NCI-H2171 (cell line): ENCODE measurements around the gene SHB.

Experiments used
- DNase-seq: peaks from one replicate; lab custom pipeline; 2025; lab: John Stamatoyannopoulos, UW

Gene SHB

GRCh38 chr9:37988602-37989001 lies 80.4 kb downstream of the SHB start:
- DNase-seq: no peak

DNA sequence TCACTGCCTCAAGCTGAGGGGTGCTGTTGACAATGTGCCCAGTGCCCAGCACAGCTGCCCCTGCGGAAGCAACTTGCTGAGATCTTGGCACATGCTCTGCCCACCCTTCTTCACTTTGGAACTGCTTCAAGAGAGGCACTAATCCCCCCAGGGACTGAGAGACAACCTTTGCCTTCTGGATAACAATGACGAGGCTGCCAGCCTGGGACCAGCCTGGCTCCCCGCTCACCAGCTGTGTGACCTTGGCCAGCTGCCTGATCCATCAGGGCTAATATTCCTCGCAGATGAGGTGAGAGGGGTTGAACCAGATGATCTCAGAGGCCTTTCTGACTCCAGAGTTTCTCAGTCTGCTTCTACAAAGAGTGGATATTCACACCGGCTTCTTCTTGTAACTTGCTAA lies 81.0 kb downstream of the SHB start:
- DNase-seq: peak; percentile 60

- DNase-seq: no peak
Measured at GRCh38 chr9:37987467-37987981, 81.5 kb downstream of the SHB start.

DNA sequence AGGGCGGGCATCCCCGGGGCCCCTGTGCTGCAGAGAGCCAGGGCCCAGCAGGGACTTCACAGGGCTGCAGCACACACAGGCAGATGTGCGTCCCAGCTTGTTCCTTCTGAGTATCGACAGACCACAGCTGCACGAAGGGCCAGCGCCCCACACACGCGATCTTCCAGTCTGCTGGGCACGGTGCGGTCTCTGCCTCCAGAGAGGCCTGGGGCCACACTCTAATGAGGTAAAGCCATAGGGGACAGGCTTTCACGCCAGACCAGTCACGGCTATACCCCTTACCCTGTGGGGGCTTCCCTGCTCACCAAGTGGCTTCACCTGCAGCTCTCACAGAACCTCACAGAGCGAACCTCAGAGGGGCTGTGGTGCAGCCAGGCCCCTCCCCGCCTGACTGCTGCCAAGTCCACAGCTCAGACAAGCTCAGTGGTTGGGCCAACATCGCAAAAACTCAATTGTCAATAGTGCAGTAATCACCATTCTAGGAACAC lies 82.2 kb downstream of the SHB start:
- DNase-seq: no peak

DNA sequence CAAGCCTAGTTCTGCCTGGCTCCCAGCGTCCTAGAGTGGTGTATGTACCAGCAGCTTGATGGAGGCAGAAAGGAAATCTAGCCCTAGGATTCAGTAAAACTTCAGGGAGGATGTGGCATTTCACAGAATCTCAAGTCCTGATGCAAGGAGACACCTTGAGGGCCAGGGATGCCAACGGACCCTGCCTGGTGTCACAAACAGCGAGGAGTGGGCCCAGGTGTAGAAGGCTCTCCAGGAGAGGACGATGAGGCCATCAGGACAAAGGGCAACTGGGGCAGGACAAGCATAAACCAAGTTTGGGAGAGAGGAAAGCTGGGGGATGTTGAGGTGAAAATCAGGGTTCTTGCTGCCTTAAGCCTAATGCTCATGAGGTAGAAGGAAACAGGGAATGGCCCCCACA lies 83.0 kb downstream of the SHB start:
- DNase-seq: no peak

- peak; percentile 37 for DNase-seq
Measured at GRCh38 chr9:37984672-37985611, 84.1 kb downstream of the SHB start.

DNA sequence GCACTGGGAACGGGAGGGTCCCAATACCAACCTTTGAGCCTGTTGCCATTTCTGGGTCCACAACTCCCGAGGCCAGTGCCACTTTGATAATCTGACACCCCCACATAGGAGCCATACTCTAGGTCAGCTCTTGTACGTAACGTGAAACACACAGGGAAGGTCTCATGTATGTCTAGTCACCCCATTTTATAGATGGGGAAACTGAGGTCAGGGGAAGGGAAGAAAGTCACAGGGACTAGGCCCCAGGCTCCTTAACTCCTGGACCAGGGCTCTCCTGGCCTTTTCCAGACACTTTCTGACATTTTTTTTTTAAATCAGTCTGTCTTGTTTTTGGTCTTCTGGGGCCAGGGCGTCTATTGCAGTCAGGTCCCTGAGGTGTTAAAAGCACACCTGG lies 84.8 kb downstream of the SHB start:
- no peak for DNase-seq

- no peak for DNase-seq
Measured at GRCh38 chr9:37983381-37984067, 85.5 kb downstream of the SHB start.

DNA sequence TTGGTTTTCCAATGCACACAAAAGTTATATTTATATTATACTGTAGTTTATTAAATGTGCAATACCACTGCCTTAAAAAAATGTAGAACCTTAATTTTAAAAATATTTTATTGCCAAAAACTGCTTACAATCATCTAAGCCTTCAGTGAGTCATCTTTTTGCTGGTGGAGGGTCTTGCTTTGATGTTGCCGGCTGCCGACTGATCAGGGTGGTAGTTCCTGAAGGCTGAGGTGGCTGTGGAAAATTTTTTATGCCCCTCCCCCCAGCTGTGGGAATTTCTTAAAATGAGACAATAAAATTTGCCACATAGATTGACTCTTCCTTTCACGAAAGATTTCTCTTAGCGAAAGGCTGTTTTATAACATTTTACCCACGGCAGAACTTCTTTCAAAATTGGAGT lies 89.2 kb downstream of the SHB start:
- no peak for DNase-seq

GRCh38 chr9:37978983-37979382 lies 90.0 kb downstream of the SHB start:
- no peak for DNase-seq

DNA sequence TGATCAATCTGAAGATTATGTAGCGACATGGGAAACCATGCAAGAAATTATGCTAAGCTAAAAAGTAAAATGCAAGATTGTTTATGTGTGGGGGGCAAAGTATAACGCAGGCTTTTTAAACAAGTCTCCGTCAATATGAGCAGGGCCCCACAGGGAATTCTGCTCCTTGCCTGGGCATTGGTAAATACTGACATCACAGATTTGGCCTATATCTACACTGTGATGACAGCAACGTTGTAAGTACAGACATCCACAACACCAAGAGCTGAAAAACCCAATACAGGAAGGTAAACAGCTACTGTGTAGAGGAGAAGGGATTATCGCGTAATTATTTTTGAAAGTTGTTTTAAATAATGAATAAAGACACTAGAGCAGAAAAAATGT lies 90.6 kb downstream of the SHB start:
- no peak for DNase-seq

DNA sequence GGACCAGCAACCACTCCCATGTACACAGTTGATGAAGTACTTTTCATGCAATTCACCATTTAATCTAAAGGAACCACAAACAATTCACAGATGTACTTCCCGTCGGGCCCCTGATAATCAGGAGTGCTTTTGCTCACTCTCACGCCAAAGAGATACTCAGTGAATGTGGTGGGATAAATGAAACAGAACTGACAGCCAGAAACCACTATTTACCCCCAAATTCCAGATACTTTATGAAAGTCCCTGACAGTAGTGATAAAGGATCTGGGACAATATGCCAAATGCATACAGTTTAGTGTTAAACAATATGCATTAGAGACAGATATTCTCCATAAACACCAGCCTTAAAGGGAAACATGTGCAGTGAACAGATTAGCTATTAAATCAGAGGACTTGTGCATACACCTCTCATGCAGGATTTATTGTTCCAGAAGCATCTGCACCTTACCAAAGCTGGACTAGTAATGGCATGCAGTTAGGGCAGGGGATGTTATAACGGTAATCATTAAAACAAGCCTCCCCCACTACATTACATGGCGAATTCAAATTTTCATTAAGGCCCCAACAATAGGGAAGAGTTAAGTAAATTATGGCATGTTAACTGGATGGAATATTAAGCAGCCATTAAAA lies 91.1 kb downstream of the SHB start:
- no peak for DNase-seq

DNA sequence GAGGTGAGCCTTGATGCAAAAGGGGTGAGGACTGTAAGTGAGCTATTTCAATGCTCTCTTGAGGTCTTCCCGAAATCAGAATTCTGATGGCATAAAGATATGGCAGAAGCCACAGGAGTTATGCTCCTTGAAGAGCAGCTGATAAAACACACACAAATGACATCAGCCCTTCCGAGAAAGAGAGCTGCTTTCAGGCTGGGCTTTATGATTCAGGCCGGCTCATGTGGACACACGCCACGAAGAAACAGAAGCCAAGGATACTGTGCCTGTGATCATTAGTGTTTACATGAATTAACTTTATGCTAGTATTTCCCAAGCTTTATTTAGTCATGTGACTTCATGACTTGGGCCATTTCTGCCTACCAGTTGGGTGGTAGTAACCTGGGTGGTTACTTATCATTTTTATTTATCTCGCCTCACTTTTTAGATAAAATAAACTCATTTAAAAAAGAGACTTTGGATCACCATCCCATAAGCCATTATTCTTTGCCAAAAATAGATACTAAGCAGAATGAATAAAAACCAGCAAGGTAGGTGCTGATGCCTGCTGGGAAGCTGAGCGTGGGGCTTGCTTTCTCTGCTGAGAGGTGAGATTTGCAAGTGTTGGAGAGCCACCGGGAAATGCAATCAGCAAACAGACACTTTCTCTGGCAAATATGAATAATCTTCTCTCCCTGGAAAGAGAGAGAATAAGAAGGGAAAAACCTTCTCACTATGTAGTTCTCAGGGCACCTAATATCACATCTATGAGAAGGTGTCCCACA lies 92.1 kb downstream of the SHB start:
- DNase-seq: no peak

DNA sequence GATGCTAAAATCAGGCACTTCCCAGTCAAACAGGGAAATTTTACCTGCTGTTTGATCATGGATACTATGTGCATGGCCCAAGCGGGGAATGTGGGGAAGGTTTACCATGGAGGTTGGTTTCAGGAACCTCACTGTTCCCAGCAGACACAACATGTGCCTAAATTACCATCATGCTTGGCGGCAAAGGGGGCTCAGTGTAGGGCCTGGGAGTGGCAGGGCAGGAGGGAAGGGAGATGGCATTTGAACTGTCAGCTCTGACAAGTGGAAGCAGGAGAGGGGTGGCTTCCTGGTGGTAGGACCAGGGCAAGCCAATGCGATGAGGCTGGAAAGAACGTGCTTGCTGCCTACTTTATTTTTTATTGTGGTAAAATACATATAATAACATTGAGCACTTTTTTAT lies 93.4 kb downstream of the SHB start:
- DNase-seq: no peak

DNA sequence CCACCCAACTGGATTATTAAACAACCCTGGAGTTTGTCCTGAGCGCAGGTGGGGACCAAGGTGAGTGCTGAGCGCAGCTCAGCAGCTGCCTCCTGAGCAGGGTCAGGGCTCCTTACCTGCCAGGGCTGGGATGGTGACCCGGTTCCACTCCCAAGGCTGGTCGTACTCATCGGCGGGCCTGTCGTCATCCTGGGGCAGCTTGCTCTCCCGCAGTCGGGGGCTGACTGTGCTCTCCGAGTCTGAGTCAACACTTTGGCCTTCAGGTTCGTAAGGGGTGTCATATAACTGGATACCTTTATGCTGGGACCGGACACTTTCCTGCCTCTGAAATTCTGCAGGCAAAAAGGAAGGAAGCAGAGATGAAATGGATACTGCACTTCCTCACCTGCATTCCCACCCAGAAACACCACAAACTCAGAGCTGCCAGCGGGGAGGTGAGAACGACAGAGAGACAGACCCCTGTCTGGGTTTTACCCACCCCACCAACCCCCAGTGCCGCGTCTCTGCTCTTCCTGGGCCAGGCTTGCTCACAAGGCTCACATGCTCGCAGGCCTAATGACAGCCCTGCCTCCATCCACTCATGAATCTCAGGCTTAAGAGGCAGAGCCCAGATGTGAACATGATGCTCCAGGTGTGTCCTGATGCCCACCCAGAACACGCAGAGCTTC lies 94.4 kb downstream of the SHB start:
- DNase-seq: no peak

DNA sequence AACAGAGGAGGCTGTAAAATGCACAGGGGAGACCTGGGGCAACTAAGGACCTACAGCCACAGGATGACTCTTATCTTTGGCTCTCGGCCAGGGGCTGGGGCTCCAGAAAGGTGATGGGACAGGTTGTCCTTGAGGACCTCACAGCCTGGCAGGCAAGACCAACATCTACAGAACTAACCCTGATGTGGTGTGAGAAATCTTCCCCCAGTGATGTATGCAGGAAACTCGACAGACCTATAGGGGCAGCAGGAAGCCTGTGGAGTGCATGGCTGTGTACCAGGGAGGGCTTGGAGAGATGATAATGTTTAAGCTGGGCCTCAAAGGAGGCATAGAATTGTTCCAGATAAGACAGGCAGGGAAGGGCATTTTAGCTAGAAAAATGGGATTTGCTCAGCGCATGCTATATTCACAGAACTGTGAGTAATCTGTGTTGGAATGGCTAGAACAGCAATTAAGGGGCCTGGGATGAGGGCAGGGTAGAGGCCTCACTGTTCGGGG lies 96.6 kb downstream of the SHB start:
- DNase-seq: no peak

DNA sequence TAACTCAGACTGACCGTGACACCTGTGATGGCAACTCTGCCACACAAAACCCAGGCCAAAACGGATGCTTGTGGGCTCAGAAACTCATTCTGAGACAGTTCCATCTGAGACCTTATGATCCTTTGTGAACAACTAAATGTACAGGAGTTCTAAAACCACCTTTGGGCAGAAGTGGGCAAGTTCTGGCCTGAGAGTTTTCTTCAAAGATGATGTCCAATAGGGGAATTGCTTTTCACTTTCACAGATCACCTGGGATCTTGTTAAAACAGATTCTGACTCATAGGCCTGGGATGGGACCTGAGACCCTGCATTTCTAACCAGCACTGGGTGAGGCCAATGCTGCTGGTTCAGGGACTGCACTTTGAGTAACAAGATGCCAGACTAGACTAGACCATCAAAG lies 97.3 kb downstream of the SHB start:
- DNase-seq: no peak

GRCh38 chr9:37971108-37971459 lies 97.9 kb downstream of the SHB start:
- DNase-seq: no peak

DNA sequence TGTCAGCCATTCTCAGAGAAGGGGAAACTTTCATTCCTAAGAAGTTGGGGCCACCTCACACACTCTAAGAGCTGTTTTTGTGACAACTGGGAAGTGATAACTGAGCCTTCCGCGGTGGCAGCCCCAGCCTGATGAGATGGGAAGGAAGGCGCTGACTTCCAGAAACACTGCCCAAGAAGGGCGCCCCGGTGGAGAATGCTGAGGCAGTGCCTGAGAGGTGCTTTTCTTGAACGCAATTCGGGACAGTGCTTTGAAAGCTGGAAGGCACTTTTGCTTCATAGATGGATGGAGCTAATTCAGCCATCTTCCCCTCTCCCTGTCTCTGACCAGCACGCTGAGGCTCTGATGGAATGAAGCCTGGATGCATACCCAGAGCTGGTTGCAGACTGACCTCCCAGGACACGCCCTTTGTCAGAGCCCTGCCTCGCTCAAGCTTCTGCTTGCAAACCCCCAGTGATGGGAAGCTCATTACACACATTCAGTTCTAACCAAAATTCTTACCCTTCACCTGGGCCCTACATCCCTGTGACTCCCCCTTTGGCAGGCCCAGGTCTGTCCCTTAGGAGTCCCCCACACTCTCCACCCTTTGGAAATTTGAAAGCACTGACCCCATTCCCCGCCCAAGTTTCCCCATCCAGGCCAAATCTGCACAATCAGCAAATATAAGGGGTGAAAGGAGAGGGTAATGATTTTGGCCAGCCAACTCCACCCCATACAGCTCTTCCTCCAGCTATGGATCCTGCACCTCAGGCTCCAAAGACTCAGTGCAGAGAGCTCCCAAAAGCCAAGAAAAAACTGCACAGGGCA lies 98.5 kb downstream of the SHB start:
- DNase-seq: no peak

- no peak for DNase-seq
Measured at GRCh38 chr9:37969558-37970300, 99.3 kb downstream of the SHB start.
